Activated CD4-positive, CD25-positive, alpha-beta regulatory T cell treated with anti-CD3 and anti-CD28 coated beads, Interleukin-2, amount 50 U/mL, for 72 hours (primary cell): ENCODE results near the gene DAPL1.

Experiments
- DNase-seq: peaks from one replicate; pipeline ENCODE4 v3.0.0; 2021

Gene DAPL1

GRCh38 chr2:158795195-158795924 is at the start of gene DAPL1:
Gene DAPL1, plus strand, starts transcription at chr2:158795317. Its CDS starts 56 bp downstream, at chr2:158795373.
- DNase-seq, result no peak

DNA sequence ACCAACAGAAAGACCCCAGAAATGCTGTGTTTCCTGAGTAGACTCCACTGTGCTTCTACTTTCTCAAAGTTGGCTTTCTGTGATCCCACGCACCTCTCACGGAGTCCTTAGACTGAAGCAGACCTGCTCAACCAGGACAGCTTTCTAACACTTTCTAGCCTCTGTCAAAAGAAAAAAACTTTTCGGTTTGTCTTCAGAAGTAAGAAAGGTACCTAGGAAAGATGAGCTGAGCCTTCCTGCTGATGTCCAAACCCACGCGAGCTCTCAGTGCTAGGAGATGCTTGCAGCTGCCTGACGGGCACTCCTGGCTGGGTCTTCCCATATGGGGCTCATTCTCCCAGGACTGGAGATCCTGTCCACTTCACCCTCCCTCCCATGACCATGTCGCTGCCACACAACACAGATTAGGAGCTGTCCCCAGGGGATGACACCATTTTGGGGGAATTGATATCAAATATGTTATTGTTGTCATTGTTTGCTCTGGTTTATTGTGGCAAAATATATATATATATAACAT is 49.2 kb upstream of the DAPL1 start:
- DNase-seq, result no peak

DNA sequence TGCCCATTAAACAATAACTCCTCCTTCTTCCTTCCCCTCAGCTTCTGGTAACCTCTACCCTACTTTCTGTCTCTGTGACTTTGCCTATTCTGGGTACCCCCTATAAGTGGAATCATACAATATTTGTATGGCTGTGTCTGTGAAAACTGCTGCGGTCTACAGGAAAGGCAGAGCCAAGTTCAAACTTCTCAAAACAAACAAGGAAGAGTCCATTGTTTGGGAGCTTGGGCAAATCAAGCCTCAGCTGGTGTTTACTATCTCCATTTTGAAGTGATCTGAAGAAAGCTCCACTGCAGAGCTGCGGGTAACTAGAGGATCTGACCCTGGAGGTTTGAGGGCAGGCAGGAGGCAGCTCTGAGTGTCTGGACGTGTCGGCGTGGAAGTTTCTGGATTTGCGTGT is 48.6 kb upstream of the DAPL1 start:
- no peak for DNase-seq

DNA sequence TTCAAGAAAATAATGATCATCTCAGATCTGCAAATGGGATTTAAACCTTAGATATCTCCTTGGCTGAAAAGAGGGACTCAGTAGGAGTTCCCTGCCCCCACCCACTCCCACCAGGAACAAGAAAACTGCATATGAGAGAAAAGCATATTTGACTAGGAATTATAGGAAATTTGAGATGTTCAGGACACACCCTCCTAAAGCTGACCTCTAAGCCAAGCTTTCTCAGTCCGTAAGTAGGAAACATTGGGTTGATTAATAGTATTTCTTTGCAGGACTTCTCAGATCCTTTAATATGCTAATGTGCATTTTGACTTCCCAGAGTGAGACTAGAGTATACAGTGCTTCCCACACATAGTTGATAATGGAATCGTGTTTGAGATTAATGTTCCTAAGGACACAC is 47.8 kb upstream of the DAPL1 start:
- DNase-seq, result no peak

DNA sequence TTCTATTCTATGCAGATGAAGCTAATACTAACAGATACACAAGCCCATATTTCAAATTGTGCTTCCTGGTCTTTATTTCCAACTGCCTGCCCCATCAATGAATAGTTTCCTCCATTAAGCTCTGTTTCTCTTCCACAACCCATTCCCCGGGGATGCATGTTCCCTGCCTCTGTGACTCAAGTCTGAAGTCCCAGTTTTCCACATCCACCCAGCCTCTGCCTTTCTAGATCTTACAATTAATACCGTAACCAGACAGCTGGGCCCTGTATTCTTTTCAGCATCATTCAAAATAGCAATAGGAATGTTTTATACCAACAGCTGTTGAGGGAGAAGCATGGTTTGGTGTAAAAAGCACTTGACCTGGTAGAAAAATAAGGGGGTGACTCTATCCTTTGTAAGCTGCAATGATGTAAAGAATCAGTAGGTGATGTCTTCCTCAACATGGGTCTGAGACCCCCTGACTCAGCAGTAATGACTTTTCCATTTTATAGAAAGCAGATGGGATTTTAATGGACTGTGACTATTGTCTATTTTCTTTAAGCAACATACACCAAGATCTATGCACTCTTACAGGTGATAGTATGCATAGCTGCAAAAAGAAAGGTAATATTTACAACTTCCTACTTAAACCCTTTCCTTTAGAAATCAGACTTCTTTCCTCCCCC is 46.1 kb upstream of the DAPL1 start:
- DNase-seq, result no peak

DNA sequence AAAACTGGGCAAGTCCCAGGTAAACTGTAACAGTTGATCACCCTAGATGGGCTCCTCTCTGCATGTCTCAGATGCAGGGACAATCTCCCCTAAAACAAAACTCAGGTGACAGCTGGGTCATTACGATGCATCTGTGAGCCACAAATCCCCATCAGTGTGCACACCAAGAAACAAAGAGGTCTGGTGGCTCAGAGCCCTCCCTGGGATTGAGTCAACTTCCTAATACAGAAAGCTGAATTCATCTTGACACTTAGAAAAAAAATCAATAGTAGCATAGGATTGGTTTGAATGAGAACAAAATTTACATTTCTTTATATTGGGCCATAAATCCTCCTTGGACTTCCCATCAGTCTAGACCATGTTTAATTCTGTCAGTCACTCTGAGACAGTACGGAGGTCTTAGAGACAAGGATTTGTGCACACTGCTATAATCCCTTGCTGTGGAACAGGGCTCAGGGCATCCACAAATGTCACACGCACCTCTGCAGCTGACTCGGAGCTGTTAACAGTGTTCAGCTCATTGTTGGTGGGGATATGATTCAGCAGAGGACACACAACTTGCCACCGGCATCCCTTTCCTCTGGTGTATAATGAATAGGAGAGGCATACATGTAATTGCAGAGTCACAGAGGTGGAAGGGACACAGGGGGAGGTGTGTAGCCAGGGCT is 44.5 kb upstream of the DAPL1 start:
- DNase-seq, result no peak

DNA sequence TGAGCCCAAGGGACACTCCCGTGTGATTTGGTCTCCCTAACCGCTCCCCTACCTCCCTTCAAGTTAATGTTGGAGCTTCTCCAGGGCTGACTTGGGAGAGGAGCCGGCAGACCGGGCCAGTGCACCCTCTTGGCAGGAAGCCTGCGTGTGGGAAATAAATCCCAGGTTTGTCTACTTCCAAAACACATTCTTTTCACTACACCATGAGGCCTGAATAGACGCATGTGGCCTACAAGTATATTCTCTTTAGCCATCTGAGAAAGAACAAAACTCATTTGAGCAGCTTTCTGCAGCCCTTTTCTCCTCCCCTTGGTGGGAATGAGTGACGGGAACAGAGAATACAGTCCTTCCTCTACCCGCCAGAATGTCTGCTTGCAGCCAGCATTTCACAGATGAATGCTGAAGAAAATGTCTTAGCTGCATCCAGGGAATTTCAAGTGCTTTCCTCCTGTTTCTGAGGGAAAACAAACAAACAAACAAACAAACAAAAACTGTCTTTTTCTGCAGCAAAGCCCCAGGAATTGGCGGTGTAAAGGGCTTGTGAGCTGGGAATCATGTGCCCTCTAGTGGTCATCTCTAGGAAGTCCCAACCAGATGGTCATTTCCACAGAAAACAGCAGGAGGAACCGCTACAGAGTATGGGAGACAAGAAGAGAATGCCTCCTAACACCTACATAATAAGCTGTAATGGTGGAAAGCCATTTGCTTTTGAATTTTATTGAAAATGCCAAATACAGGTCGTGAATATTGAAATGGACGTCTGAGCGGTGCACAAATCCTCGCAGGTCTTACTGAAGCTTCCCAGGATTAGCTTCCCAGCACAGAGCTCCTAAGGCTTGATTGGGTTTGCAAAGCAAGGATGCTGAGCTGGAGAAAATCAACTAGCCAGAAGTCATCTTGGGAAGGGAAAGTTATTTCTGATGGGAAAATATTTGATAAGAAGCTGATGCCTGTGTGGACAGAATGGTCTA is 41.2 kb upstream of the DAPL1 start:
- DNase-seq, result no peak

DNA sequence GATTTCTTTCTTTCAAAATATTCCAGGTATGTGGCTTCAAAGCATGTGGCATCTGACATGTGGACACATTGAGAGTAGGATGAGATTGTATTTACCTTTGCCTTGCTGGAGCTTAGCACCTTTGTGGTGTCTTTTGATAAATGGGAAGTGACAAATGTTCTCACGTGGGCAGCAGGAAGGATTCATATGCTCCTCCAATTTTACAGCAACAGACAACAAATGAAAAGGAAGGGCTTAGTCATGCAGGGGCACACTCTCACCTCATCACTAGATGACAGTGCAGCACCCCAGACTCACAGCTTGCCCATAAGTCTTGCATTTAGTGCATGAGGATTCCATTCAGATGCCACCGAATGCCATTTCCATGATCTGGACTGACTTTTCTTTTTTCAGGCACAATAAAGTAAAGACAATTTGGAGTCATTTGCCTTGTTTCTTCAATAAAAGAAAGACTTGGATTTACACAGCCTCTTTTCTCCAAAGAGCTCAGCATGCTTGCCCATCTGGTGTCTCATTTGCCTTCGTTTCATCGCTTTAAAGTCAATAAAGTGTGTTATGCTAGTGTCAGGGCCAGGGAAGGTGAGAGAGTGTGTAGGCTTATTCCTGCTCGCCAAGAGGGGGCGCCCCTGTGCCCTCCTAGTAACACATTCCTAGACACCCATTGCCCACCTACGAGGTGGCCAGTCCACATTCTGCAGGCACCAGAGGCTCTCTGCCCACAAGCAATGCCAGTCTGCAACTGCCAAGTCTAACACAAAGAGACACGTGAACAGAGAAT is 39.6 kb upstream of the DAPL1 start:
- no peak for DNase-seq

- no peak for DNase-seq
These were observed 38.8 kb upstream of the DAPL1 start for GRCh38 chr2:158756331-158756730.

- DNase-seq, result no peak
These were observed 38.1 kb upstream of the DAPL1 start for GRCh38 chr2:158756976-158757375.

- no peak for DNase-seq
These were observed 34.2 kb upstream of the DAPL1 start for GRCh38 chr2:158760887-158761286.

GRCh38 chr2:158761621-158762020 is 33.5 kb upstream of the DAPL1 start:
- DNase-seq, result no peak

- no peak for DNase-seq
These were observed 32.8 kb upstream of the DAPL1 start for GRCh38 chr2:158762336-158762735.

GRCh38 chr2:158766524-158766923 is 28.6 kb upstream of the DAPL1 start:
- no peak for DNase-seq

- DNase-seq, result no peak
These were observed 22.6 kb upstream of the DAPL1 start for GRCh38 chr2:158772306-158773078.

- no peak for DNase-seq
These were observed 22.0 kb upstream of the DAPL1 start for GRCh38 chr2:158773121-158773520.

GRCh38 chr2:158774681-158775080 is 20.4 kb upstream of the DAPL1 start:
- no peak for DNase-seq

GRCh38 chr2:158775273-158776027 is 19.7 kb upstream of the DAPL1 start:
- no peak for DNase-seq

- no peak for DNase-seq
These were observed 18.9 kb upstream of the DAPL1 start for GRCh38 chr2:158776231-158776630.

- DNase-seq, result no peak
These were observed 18.0 kb upstream of the DAPL1 start for GRCh38 chr2:158777077-158777476.
